ENCODE measurements around the gene NOXRED1. TPM values are rescaled to one million over a fixed set of nuclear protein-coding genes. Genes with fewer than 3 reads are reported as not detected.

Gene NOXRED1
- total RNA-seq, 1 donor from 2014 or later = 0.52 TPM

- peak within 1 kb of the TSS; percentile 75 to 88 (median 83) for H3K9ac ChIP-seq (ENCODE audit: low read depth in 1 of 3, low read length in 3 of 3)
These were observed 46.4 kb downstream of the NOXRED1 start, which contains the start of the genes SAMD15 and TMED8 for GRCh38 chr14:77376771-77377501. Gene SAMD15, plus strand, starts transcription at chr14:77377379. Its CDS starts 40 bp downstream, at chr14:77377419. Gene TMED8, minus strand, starts transcription at chr14:77377094. Its CDS starts 41 bp downstream, at chr14:77377053.

GRCh38 chr14:77375973-77376770, 47.2 kb downstream of the NOXRED1 start:
- Histone ChIP-seq H3K9ac (ENCODE audit: low read depth in 1 of 3, low read length in 3 of 3) (peak overlapping the region; percentile 75 to 88 (median 83)), H3K9me3 (ENCODE audit: control insufficient read depth in 3 of 3, low read length in 3 of 3) (no peaks in the 10 kb centered on the region), H3K36me3 (ENCODE audit: control insufficient read depth in 3 of 3, insufficient read depth in 3 of 3, low read length in 3 of 3) (no peaks in the 10 kb centered on the region), H3K27ac (ENCODE audit: low read depth, low read length) (peak overlapping the region; percentile 31), H3K4me3 (ENCODE audit: low read length in 3 of 3) (peak overlapping the region; percentile 91 to 96 (median 94)), H3K27me3 (ENCODE audit: control insufficient read depth in 3 of 3, insufficient read depth in 3 of 3, low read length in 3 of 3) (no peaks in the 10 kb centered on the region), H3K4me1 (ENCODE audit: control insufficient read depth in 3 of 3, insufficient read depth in 3 of 3, low read length in 3 of 3) (peaks cover 5 to 15% (median 8%) of the 10 kb centered on the region in 3 donors)

More at GRCh38 chr14:77376771-77377501, 46.4 kb downstream of the NOXRED1 start, which contains the start of the genes SAMD15 and TMED8:
- H3K9me3 ChIP-seq (ENCODE audit: control insufficient read depth in 3 of 3, low read length in 3 of 3) = no peaks in the 10 kb centered on the region
- peaks cover 5 to 15% (median 8%) of the 10 kb centered on the region in 3 donors for H3K4me1 ChIP-seq (ENCODE audit: control insufficient read depth in 3 of 3, insufficient read depth in 3 of 3, low read length in 3 of 3)
- H3K4me3 ChIP-seq (ENCODE audit: low read length in 3 of 3) = peak within 1 kb of the TSS; percentile 91 to 96 (median 94)
- no peaks in the 10 kb centered on the region for H3K27me3 ChIP-seq (ENCODE audit: control insufficient read depth in 3 of 3, insufficient read depth in 3 of 3, low read length in 3 of 3)
- H3K36me3 ChIP-seq (ENCODE audit: control insufficient read depth in 3 of 3, insufficient read depth in 3 of 3, low read length in 3 of 3) = no peaks in the 10 kb centered on the region
- H3K27ac ChIP-seq (ENCODE audit: low read depth, low read length) = peak within 1 kb of the TSS; percentile 31

- Histone ChIP-seq H3K4me3 (ENCODE audit: low read length in 3 of 3) (no peak overlapping the region), H3K36me3 (ENCODE audit: control insufficient read depth in 3 of 3, insufficient read depth in 3 of 3, low read length in 3 of 3) (no peaks in the 10 kb centered on the region), H3K4me1 (ENCODE audit: control insufficient read depth in 3 of 3, insufficient read depth in 3 of 3, low read length in 3 of 3) (peaks cover 5 to 15% (median 8%) of the 10 kb centered on the region in 3 donors), H3K27me3 (ENCODE audit: control insufficient read depth in 3 of 3, insufficient read depth in 3 of 3, low read length in 3 of 3) (no peaks in the 10 kb centered on the region), H3K9ac (ENCODE audit: low read depth in 1 of 3, low read length in 3 of 3) (no peak overlapping the region), H3K27ac (ENCODE audit: low read depth, low read length) (no peak overlapping the region), H3K9me3 (ENCODE audit: control insufficient read depth in 3 of 3, low read length in 3 of 3) (no peaks in the 10 kb centered on the region)
These were observed 48.0 kb downstream of the NOXRED1 start for GRCh38 chr14:77375164-77375950.

GRCh38 chr14:77372304-77372841, 51.0 kb downstream of the NOXRED1 start:
- Histone ChIP-seq H3K9me3 (ENCODE audit: control insufficient read depth in 3 of 3, low read length in 3 of 3) (no peaks in the 10 kb centered on the region), H3K36me3 (ENCODE audit: control insufficient read depth in 3 of 3, insufficient read depth in 3 of 3, low read length in 3 of 3) (no peaks in the 10 kb centered on the region), H3K27ac (ENCODE audit: low read depth, low read length) (no peak overlapping the region), H3K4me1 (ENCODE audit: control insufficient read depth in 3 of 3, insufficient read depth in 3 of 3, low read length in 3 of 3) (peaks cover 1 to 11% (median 5%) of the 10 kb centered on the region in 3 donors), H3K4me3 (ENCODE audit: low read length in 3 of 3) (no peak overlapping the region), H3K9ac (ENCODE audit: low read depth in 1 of 3, low read length in 3 of 3) (no peak overlapping the region), H3K27me3 (ENCODE audit: control insufficient read depth in 3 of 3, insufficient read depth in 3 of 3, low read length in 3 of 3) (no peaks in the 10 kb centered on the region)

DNA sequence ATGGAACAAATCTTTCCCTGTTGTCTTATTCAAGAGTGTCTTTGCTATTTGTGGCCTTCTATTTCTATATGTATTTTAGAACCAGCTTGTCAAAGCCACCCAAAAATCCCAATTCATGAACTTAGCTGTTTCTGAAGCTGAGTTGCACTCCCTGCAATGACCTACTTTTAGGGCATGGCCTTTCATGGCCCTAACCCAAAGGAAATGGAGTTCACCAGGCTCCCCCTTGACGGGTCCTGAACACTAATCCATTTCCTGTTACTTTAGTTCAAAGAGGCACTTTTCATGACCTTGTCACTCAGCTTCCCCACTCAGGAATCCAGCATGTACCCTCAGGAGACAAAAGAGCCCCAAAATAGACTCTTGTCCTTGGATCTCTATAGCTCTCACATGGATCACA, 54.0 kb downstream of the NOXRED1 start:
- H3K4me3 ChIP-seq (ENCODE audit: low read length in 3 of 3) = no peak overlapping the region
- H3K9me3 ChIP-seq (ENCODE audit: control insufficient read depth in 3 of 3, low read length in 3 of 3) = no peaks in the 10 kb centered on the region
- H3K27ac ChIP-seq (ENCODE audit: low read depth, low read length) = no peak overlapping the region
- no peaks in the 10 kb centered on the region for H3K27me3 ChIP-seq (ENCODE audit: control insufficient read depth in 3 of 3, insufficient read depth in 3 of 3, low read length in 3 of 3)
- no peak overlapping the region for H3K9ac ChIP-seq (ENCODE audit: low read depth in 1 of 3, low read length in 3 of 3)
- H3K36me3 ChIP-seq (ENCODE audit: control insufficient read depth in 3 of 3, insufficient read depth in 3 of 3, low read length in 3 of 3) = no peaks in the 10 kb centered on the region
- no peaks in the 10 kb centered on the region for H3K4me1 ChIP-seq (ENCODE audit: control insufficient read depth in 3 of 3, insufficient read depth in 3 of 3, low read length in 3 of 3)

- Histone ChIP-seq H3K36me3 (ENCODE audit: control insufficient read depth in 3 of 3, insufficient read depth in 3 of 3, low read length in 3 of 3) (no peaks in the 10 kb centered on the region), H3K27ac (ENCODE audit: low read depth, low read length) (no peak overlapping the region), H3K4me1 (ENCODE audit: control insufficient read depth in 3 of 3, insufficient read depth in 3 of 3, low read length in 3 of 3) (no peaks in the 10 kb centered on the region), H3K9ac (ENCODE audit: low read depth in 1 of 3, low read length in 3 of 3) (no peak overlapping the region), H3K9me3 (ENCODE audit: control insufficient read depth in 3 of 3, low read length in 3 of 3) (no peaks in the 10 kb centered on the region), H3K27me3 (ENCODE audit: control insufficient read depth in 3 of 3, insufficient read depth in 3 of 3, low read length in 3 of 3) (no peaks in the 10 kb centered on the region), H3K4me3 (ENCODE audit: low read length in 3 of 3) (no peak overlapping the region)
These were observed 59.2 kb downstream of the NOXRED1 start for GRCh38 chr14:77364146-77364545.

DNA sequence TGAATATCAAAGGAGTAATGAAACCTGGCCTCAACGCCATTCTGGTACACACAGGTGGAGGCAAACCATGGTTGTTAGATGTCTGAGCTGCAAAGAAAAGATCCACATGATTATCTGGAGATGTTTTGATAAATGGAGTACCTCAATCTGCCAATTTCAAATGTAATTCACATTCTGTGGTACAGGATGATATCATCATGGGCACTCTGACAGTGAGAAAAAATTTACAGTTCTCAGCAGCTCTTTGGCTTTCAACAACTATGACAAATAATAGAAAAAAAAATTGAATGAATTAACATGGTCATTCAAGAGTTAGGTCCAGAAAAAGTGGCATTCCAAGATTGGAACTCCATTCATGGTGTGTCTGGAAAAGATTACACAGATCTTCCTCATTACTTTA, 63.7 kb downstream of the NOXRED1 start:
- H3K9me3 ChIP-seq (ENCODE audit: control insufficient read depth in 3 of 3, low read length in 3 of 3) = no peaks in the 10 kb centered on the region
- H3K27ac ChIP-seq (ENCODE audit: low read depth, low read length) = no peak overlapping the region
- H3K4me1 ChIP-seq (ENCODE audit: control insufficient read depth in 3 of 3, insufficient read depth in 3 of 3, low read length in 3 of 3) = no peaks in the 10 kb centered on the region
- no peak overlapping the region for H3K4me3 ChIP-seq (ENCODE audit: low read length in 3 of 3)
- H3K9ac ChIP-seq (ENCODE audit: low read depth in 1 of 3, low read length in 3 of 3) = no peak overlapping the region
- no peaks in the 10 kb centered on the region for H3K27me3 ChIP-seq (ENCODE audit: control insufficient read depth in 3 of 3, insufficient read depth in 3 of 3, low read length in 3 of 3)
- H3K36me3 ChIP-seq (ENCODE audit: control insufficient read depth in 3 of 3, insufficient read depth in 3 of 3, low read length in 3 of 3) = no peaks in the 10 kb centered on the region

DNA sequence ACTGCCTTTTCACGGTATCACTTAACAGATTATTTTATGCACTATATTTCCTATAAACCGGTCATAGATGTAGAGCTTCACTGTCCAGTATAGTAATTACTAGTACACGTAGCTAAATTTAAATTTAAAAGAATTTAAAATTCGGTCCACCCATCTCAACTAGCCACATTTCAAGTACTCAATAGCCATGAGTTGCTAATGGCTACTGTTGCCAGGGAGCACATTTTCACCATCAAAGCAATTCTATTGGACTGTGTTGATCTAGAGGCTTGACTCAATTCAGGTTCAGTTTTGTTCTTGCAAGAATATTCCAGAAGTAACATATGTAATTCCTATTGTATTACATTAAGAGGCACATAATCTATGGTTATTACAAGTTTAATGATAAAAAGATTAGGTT, 66.4 kb downstream of the NOXRED1 start:
- no peaks in the 10 kb centered on the region for H3K27me3 ChIP-seq (ENCODE audit: control insufficient read depth in 3 of 3, insufficient read depth in 3 of 3, low read length in 3 of 3)

DNA sequence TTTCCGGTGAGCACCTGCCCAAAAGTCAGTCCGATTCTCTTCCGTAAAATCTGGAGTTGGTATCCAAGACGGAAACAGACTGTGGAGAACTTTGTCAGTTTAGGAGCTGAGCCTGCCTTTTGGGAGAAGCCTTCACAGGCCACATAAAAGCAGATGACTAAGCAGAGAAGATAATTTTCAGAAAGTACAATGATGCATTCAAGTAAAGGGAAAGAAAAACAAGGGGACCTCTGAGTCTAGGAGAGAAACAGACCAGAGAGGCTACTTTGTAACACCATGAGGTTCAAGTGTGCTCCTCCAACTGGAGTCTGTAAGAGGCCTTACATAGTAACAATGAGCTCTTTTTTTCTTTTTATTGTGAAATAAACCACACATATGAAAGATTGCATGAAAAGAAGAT, 67.5 kb downstream of the NOXRED1 start:
- no peaks in the 10 kb centered on the region for H3K9me3 ChIP-seq (ENCODE audit: control insufficient read depth in 3 of 3, low read length in 3 of 3)
- H3K27ac ChIP-seq (ENCODE audit: low read depth, low read length) = no peak overlapping the region
- no peaks in the 10 kb centered on the region for H3K36me3 ChIP-seq (ENCODE audit: control insufficient read depth in 3 of 3, insufficient read depth in 3 of 3, low read length in 3 of 3)

More for the DNA sequence above, 66.4 kb downstream of the NOXRED1 start:
- H3K4me1 ChIP-seq (ENCODE audit: control insufficient read depth in 3 of 3, insufficient read depth in 3 of 3, low read length in 3 of 3) = no peaks in the 10 kb centered on the region
- no peak overlapping the region for H3K27ac ChIP-seq (ENCODE audit: low read depth, low read length)
- H3K36me3 ChIP-seq (ENCODE audit: control insufficient read depth in 3 of 3, insufficient read depth in 3 of 3, low read length in 3 of 3) = no peaks in the 10 kb centered on the region
- H3K9me3 ChIP-seq (ENCODE audit: control insufficient read depth in 3 of 3, low read length in 3 of 3) = no peaks in the 10 kb centered on the region
- H3K9ac ChIP-seq (ENCODE audit: low read depth in 1 of 3, low read length in 3 of 3) = no peak overlapping the region
- no peak overlapping the region for H3K4me3 ChIP-seq (ENCODE audit: low read length in 3 of 3)

More for the DNA sequence above, 67.5 kb downstream of the NOXRED1 start:
- H3K9ac ChIP-seq (ENCODE audit: low read depth in 1 of 3, low read length in 3 of 3) = no peak overlapping the region
- H3K4me3 ChIP-seq (ENCODE audit: low read length in 3 of 3) = no peak overlapping the region
- H3K27me3 ChIP-seq (ENCODE audit: control insufficient read depth in 3 of 3, insufficient read depth in 3 of 3, low read length in 3 of 3) = no peaks in the 10 kb centered on the region
- no peaks in the 10 kb centered on the region for H3K4me1 ChIP-seq (ENCODE audit: control insufficient read depth in 3 of 3, insufficient read depth in 3 of 3, low read length in 3 of 3)

All from skeletal muscle tissue (tissue), 4 donors.